ENCODE measurements around the gene NINJ2. TPM values are rescaled to one million over a fixed set of nuclear protein-coding genes. Genes with fewer than 3 reads are reported as not detected.

NINJ2 gene, protein sequence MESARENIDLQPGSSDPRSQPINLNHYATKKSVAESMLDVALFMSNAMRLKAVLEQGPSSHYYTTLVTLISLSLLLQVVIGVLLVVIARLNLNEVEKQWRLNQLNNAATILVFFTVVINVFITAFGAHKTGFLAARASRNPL
- total RNA-seq (2021): 0.24 and 0.77 TPM in 2 replicates
- long read RNA-seq: 0 reads

GRCh38 chr12:663293-663871 is at the start of gene NINJ2:
TSS of gene NINJ2 (minus strand) at chr12:663445. CDS start at chr12:663360, 85 bp downstream.
- H2BK20ac ChIP-seq (ENCODE audit: low read depth, low read length, poor library complexity, severe bottlenecking): no peak within 1 kb of the TSS
- no peak within 1 kb of the TSS for H3K14ac ChIP-seq (ENCODE audit: insufficient read depth, low read length)
- H2AK5ac ChIP-seq (ENCODE audit: insufficient read length, low read length): no peak within 1 kb of the TSS
- no peak within 1 kb of the TSS for H2AFZ ChIP-seq (ENCODE audit: low read length)
- Mint-ChIP-seq H3K4me1 (peaks cover 18 to 33% of the 10 kb centered on the region in 2 experiments), H3K9me3 (no peaks in the 10 kb centered on the region), H3K27me3 (ENCODE audit: low read depth) (peaks cover 5% of the 10 kb centered on the region; the same call in 1 of the 2 replicates), H3K27ac (no peak within 1 kb of the TSS; a peak in 1 of 7 replicates), H3K36me3 (ENCODE audit: insufficient read depth in 1 of 3, low read depth in 3 of 3) (no peaks in the 10 kb centered on the region), H3K4me3 (no peak within 1 kb of the TSS)
- no peak for DNase-seq
- TF ChIP-seq, protein P1, sequence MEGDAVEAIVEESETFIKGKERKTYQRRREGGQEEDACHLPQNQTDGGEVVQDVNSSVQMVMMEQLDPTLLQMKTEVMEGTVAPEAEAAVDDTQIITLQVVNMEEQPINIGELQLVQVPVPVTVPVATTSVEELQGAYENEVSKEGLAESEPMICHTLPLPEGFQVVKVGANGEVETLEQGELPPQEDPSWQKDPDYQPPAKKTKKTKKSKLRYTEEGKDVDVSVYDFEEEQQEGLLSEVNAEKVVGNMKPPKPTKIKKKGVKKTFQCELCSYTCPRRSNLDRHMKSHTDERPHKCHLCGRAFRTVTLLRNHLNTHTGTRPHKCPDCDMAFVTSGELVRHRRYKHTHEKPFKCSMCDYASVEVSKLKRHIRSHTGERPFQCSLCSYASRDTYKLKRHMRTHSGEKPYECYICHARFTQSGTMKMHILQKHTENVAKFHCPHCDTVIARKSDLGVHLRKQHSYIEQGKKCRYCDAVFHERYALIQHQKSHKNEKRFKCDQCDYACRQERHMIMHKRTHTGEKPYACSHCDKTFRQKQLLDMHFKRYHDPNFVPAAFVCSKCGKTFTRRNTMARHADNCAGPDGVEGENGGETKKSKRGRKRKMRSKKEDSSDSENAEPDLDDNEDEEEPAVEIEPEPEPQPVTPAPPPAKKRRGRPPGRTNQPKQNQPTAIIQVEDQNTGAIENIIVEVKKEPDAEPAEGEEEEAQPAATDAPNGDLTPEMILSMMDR (conservative IDR thresholded peaks at IDR 0.05): no peak
- no peak within 1 kb of the TSS for H3K9ac ChIP-seq (ENCODE audit: extremely low read depth, insufficient read length, low read length)
- no peak within 1 kb of the TSS for H3K4me2 ChIP-seq (ENCODE audit: insufficient read depth, insufficient read length, low read length)
- no peak within 1 kb of the TSS for H2BK12ac ChIP-seq (ENCODE audit: insufficient read length, low read depth, low read length)
- WGBS (ENCODE audit: extremely low coverage, insufficient read length, low lambda C conversion rate): no CpG with 5 or more reads among the region's 17 CpGs
- no peak within 1 kb of the TSS for H4K5ac ChIP-seq (ENCODE audit: insufficient read length, low read depth, low read length)
- H3K4ac ChIP-seq (ENCODE audit: low read depth, low read length): no peak within 1 kb of the TSS
- H4K20me1 ChIP-seq (ENCODE audit: control insufficient read depth, insufficient read depth, insufficient read length): no peaks in the 10 kb centered on the region
- no peak within 1 kb of the TSS for H4K8ac ChIP-seq (replicated peaks; ENCODE audit: insufficient read length, low read depth, low read length)
- H3K23ac ChIP-seq (ENCODE audit: insufficient read length, low read depth, low read length): no peak within 1 kb of the TSS
- H3K18ac ChIP-seq (ENCODE audit: insufficient read length, low read depth, low read length): no peak within 1 kb of the TSS
- H2BK120ac ChIP-seq (ENCODE audit: low read depth, low read length, poor library complexity, severe bottlenecking): no peak within 1 kb of the TSS
- H3K79me1 ChIP-seq (ENCODE audit: insufficient read depth, low read depth, low read length, poor library complexity, severe bottlenecking): no peaks in the 10 kb centered on the region
- H3K23me2 ChIP-seq (ENCODE audit: insufficient read length, low read depth, low read length, poor library complexity, severe bottlenecking): no peaks in the 10 kb centered on the region
- no peak within 1 kb of the TSS for H2BK15ac ChIP-seq (ENCODE audit: low read depth, low read length)
- H3T11ph ChIP-seq (ENCODE audit: low read length): no peak within 1 kb of the TSS
- no peaks in the 10 kb centered on the region for H3K79me2 ChIP-seq (ENCODE audit: insufficient read depth, low read length)
- no peak within 1 kb of the TSS for H3K27ac ChIP-seq (ENCODE audit: insufficient read length, low read depth, low read length)
- peaks cover 3% of the 10 kb centered on the region; the same call in 1 of the 2 replicates for H3K4me1 ChIP-seq (ENCODE audit: insufficient read depth, low read length)
- H4K91ac ChIP-seq (ENCODE audit: insufficient read length, low read depth, low read length): no peak within 1 kb of the TSS
- no peak within 1 kb of the TSS for H3K56ac ChIP-seq (ENCODE audit: insufficient read length, low read depth, low read length)
- no peak within 1 kb of the TSS for H2BK5ac ChIP-seq (ENCODE audit: insufficient read length, low read length)
- no peaks in the 10 kb centered on the region for H3K27me3 ChIP-seq (ENCODE audit: insufficient read depth, low read length)
- no peaks in the 10 kb centered on the region for H3K9me3 ChIP-seq (ENCODE audit: control insufficient read depth, low read depth, low read length)

Data from H9 (cell line).